Thoracic aorta (tissue), 2 donors: Measurements from ENCODE around the gene TBC1D8. TPM values are rescaled to one million over a fixed set of nuclear protein-coding genes. Genes with fewer than 3 reads are reported as not detected.

Source experiments
- ATAC-seq: fragments of 150-250 bp; one replicate; pipeline ENCODE4 v1.8.0; 2017; ENCODE audit warnings: low read depth; ENCODE audit not compliant: insufficient number of reproducible peaks, low FRiP score
- DNase-seq: peaks from one replicate; pipeline ENCODE4 v3.0.0-alpha.2; 2020; ENCODE audit warnings: low spot score
- H3K27ac ChIP-seq, 2 donors: fragments of 200-600 bp; sonication (generic); 1 replicate in 1 of 2; 2 replicates in 1 of 2; pipeline ENCODE4 v1.5.1; 2016; ENCODE audit warnings: mild to moderate bottlenecking in 2 of 2, moderate library complexity in 2 of 2
- H3K27me3 ChIP-seq: fragments of 200-600 bp; sonication (generic); replicated peaks from 2 replicates; pipeline ENCODE4 v1.6.0; 2016; ENCODE audit warnings: mild to moderate bottlenecking; ENCODE audit not compliant: insufficient read depth
- H3K36me3 ChIP-seq: fragments of 200-600 bp; sonication (generic); one replicate; pipeline ENCODE4 v1.5.1; 2016
- H3K4me1 ChIP-seq, 2 donors: fragments of 200-600 bp; sonication (generic); 1 replicate in 1 of 2; 2 replicates in 1 of 2; pipeline versions ENCODE4 v1.5.1 to v1.6.0; 2016; ENCODE audit warnings: low read depth in 2 of 2, mild to moderate bottlenecking in 1 of 2; ENCODE audit not compliant: control insufficient read depth in 1 of 2
- H3K4me3 ChIP-seq: fragments of 200-600 bp; sonication (generic); 2 replicates; pipeline ENCODE4 v1.5.1; 2016; ENCODE audit warnings: mild to moderate bottlenecking
- H3K9me3 ChIP-seq: fragments of 200-600 bp; sonication (generic); 2 replicates; pipeline ENCODE4 v1.5.1; 2016
- CTCF ChIP-seq: fragments of 200-600 bp; sonication (generic); IDR thresholded peaks from one replicate; pipeline ENCODE4 v1.5.1; 2019; ENCODE audit warnings: antibody characterized with exemption
- total RNA-seq, 2 donors: library from RNA; depleted of rRNA; stranded (reverse); fragments of >200 nt; gene quantifications; one replicate each; pipeline versions ENCODE4 v1.1.0 to v1.2.3, GENCODE V29; 2016

TBC1D8 gene
- total RNA-seq, 2 donors from 2014 or later = 47.4 to 62.0 TPM

GRCh38 chr2:100971221-100971620 lies 180.0 kb downstream of the TBC1D8 start:
- no peaks in the 10 kb centered on the region for H3K27me3 ChIP-seq
- ATAC-seq = no peak
- no peak for DNase-seq

GRCh38 chr2:100969998-100970397 lies 181.2 kb downstream of the TBC1D8 start:
- peaks cover 7 to 9% of the 10 kb centered on the region in 2 donors for H3K4me1 ChIP-seq
- ATAC-seq (no peak), DNase-seq (no peak)
- H3K9me3 ChIP-seq = no peaks in the 10 kb centered on the region
- no peak for TF ChIP-seq CTCF
- no peak overlapping the region for H3K4me3 ChIP-seq
- H3K27me3 ChIP-seq = no peaks in the 10 kb centered on the region
- H3K36me3 ChIP-seq = peaks cover 20% of the 10 kb centered on the region
- H3K27ac ChIP-seq = no peak overlapping the region

More at GRCh38 chr2:100971221-100971620, 180.0 kb downstream of the TBC1D8 start:
- H3K4me3 ChIP-seq = no peak overlapping the region
- H3K27ac ChIP-seq = no peak overlapping the region
- no peaks in the 10 kb centered on the region for H3K9me3 ChIP-seq
- H3K4me1 ChIP-seq = no peaks in the 10 kb centered on the region
- no peak for TF ChIP-seq CTCF
- peaks cover 22% of the 10 kb centered on the region for H3K36me3 ChIP-seq

- no peak for TF ChIP-seq CTCF
- H3K4me3 ChIP-seq = no peak overlapping the region
- H3K27me3 ChIP-seq = no peaks in the 10 kb centered on the region
- no peak overlapping the region for H3K27ac ChIP-seq
- DNase-seq (no peak), ATAC-seq (no peak)
- H3K9me3 ChIP-seq = no peaks in the 10 kb centered on the region
- peaks cover 14% of the 10 kb centered on the region for H3K36me3 ChIP-seq
- H3K4me1 ChIP-seq = peaks cover 9 to 24% of the 10 kb centered on the region in 2 donors
Measured at GRCh38 chr2:100968146-100969145, 182.7 kb downstream of the TBC1D8 start.

- no peak for ATAC-seq
- no peaks in the 10 kb centered on the region for H3K27me3 ChIP-seq
- H3K4me1 ChIP-seq = peaks cover 9 to 29% of the 10 kb centered on the region in 2 donors
- no peak overlapping the region for H3K27ac ChIP-seq
- no peaks in the 10 kb centered on the region for H3K9me3 ChIP-seq
- DNase-seq = no peak
- no peak for TF ChIP-seq CTCF
- no peak overlapping the region for H3K4me3 ChIP-seq
- H3K36me3 ChIP-seq = peaks cover 14% of the 10 kb centered on the region
Measured at GRCh38 chr2:100967716-100968115, 183.5 kb downstream of the TBC1D8 start.

GRCh38 chr2:100965596-100965995 lies 185.6 kb downstream of the TBC1D8 start:
- H3K27ac ChIP-seq = peak overlapping the region in 1 of 2 donors; percentile 70
- H3K9me3 ChIP-seq = no peaks in the 10 kb centered on the region
- H3K4me3 ChIP-seq = no peak overlapping the region
- TF ChIP-seq CTCF = no peak
- no peaks in the 10 kb centered on the region for H3K36me3 ChIP-seq
- DNase-seq (no peak), ATAC-seq (no peak)
- peaks cover 9 to 34% of the 10 kb centered on the region in 2 donors for H3K4me1 ChIP-seq
- no peaks in the 10 kb centered on the region for H3K27me3 ChIP-seq
